ENCODE results near the gene COL21A1. TPM values are rescaled to one million over a fixed set of nuclear protein-coding genes. Genes with fewer than 3 reads are reported as not detected.

COL21A1 gene
- total RNA-seq, 2 experiments from 2014 or later, result not detected

DNA sequence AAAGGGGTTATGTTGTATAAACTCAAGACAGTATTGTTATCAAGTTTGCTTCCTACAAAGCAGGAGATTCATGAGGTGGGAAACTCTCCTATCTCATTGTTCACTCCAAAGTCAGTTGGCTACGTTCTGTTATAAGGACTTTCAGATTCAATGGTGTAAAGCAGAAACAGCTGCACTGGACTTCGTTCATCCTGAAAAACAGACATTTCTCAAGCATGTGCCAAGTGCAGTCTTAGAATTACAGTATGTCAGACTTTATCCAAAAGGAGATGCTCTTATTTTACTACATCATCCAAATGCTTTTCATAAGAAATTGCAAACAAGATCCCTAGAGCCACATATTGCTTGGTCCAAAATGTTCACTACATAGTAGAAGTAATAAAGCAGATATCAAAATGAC lies 14.9 kb downstream of the COL21A1 start:
- no peak overlapping the region for H2AFZ ChIP-seq (ENCODE audit: low read length)
- BruUV-seq (replicated peaks), result no TSS peak
- H3K36me3 ChIP-seq (ENCODE audit: insufficient read depth, low read length), result no peaks in the 10 kb centered on the region
- intact Hi-C loops (cut with micrococcal nuclease; ENCODE audit: unreplicated experiment), result no loop called here
- ChIA-PET CTCF (ENCODE audit: unreplicated experiment) (no interaction called here), POLR2A (interaction anchor here (1.4 kb wide), 1 partner anchor 13 kb away, joined by 3 read pairs; no protein-coding TSS in a partner anchor)
- no peaks in the 10 kb centered on the region for H3K79me2 ChIP-seq (ENCODE audit: insufficient read depth, low read depth, low read length)
- no peak for DNase-seq (ENCODE audit: low spot score)
- TF ChIP-seq, protein P1, sequence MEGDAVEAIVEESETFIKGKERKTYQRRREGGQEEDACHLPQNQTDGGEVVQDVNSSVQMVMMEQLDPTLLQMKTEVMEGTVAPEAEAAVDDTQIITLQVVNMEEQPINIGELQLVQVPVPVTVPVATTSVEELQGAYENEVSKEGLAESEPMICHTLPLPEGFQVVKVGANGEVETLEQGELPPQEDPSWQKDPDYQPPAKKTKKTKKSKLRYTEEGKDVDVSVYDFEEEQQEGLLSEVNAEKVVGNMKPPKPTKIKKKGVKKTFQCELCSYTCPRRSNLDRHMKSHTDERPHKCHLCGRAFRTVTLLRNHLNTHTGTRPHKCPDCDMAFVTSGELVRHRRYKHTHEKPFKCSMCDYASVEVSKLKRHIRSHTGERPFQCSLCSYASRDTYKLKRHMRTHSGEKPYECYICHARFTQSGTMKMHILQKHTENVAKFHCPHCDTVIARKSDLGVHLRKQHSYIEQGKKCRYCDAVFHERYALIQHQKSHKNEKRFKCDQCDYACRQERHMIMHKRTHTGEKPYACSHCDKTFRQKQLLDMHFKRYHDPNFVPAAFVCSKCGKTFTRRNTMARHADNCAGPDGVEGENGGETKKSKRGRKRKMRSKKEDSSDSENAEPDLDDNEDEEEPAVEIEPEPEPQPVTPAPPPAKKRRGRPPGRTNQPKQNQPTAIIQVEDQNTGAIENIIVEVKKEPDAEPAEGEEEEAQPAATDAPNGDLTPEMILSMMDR (conservative IDR thresholded peaks at IDR 0.05; ENCODE audit: low read length), result no peak
- TF ChIP-seq EZH2phosphoT487 (IDR thresholded peaks at IDR 0.05; ENCODE audit: borderline replicate concordance, low read depth, low read length), result no peak
- H3K4me1 ChIP-seq (ENCODE audit: insufficient read depth, low read length, poor library complexity, severe bottlenecking), result no peaks in the 10 kb centered on the region
- no peaks in the 10 kb centered on the region for H4K20me1 ChIP-seq (ENCODE audit: insufficient read depth, low read length)
- no peaks in the 10 kb centered on the region for H3K9me2 ChIP-seq (ENCODE audit: insufficient read depth, low read length)
- no peak overlapping the region for H3K4me3 ChIP-seq (ENCODE audit: low read depth, low read length, poor library complexity, severe bottlenecking)
- no peaks in the 10 kb centered on the region for H3K9me3 ChIP-seq (ENCODE audit: low read length)
- no peak overlapping the region for H3K4me2 ChIP-seq (ENCODE audit: low read length)
- H3K27ac ChIP-seq (ENCODE audit: low read depth, low read length, poor library complexity, severe bottlenecking), result no peak overlapping the region

DNA sequence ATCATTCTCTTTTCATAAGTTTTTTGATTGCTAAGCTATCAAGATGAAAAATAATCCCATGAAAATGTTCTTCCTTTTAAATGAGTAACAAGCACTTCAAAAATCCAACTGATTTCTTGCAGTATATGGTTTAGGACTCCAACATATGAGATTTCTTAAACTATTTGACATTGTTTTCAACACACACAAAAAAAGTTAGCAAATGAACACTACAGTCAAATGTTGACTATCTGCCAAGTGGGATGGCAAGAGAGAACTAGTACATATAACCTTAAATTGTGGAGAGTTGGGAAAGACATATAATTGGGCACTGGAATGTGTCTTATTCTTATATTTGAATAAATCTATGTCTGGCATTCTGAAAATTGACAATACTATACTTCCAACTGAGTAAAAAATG lies 15.6 kb downstream of the COL21A1 start:
- no peaks in the 10 kb centered on the region for H3K79me2 ChIP-seq (ENCODE audit: insufficient read depth, low read depth, low read length)
- BruUV-seq (replicated peaks), result no TSS peak
- H3K9me3 ChIP-seq (ENCODE audit: low read length), result no peaks in the 10 kb centered on the region
- H3K36me3 ChIP-seq (ENCODE audit: insufficient read depth, low read length), result no peaks in the 10 kb centered on the region
- H3K4me1 ChIP-seq (ENCODE audit: insufficient read depth, low read length, poor library complexity, severe bottlenecking), result no peaks in the 10 kb centered on the region
- intact Hi-C loops (cut with micrococcal nuclease; ENCODE audit: unreplicated experiment), result no loop called here
- no peak for DNase-seq (ENCODE audit: low spot score)
- TF ChIP-seq, protein P1 (conservative IDR thresholded peaks at IDR 0.05; ENCODE audit: low read length), result no peak
- TF ChIP-seq EZH2phosphoT487 (IDR thresholded peaks at IDR 0.05; ENCODE audit: borderline replicate concordance, low read depth, low read length), result no peak
- H4K20me1 ChIP-seq (ENCODE audit: insufficient read depth, low read length), result no peaks in the 10 kb centered on the region
- CTCF ChIA-PET (ENCODE audit: unreplicated experiment), result no interaction called here
- H2AFZ ChIP-seq (ENCODE audit: low read length), result no peak overlapping the region
- H3K9me2 ChIP-seq (ENCODE audit: insufficient read depth, low read length), result no peaks in the 10 kb centered on the region
- POLR2A ChIA-PET, result interaction anchor here (0.7 to 1.1 kb wide), 3 partner anchors 19 to 21 kb away, joined by 3 read pairs; no protein-coding TSS in a partner anchor
- no peak overlapping the region for H3K27ac ChIP-seq (ENCODE audit: low read depth, low read length, poor library complexity, severe bottlenecking)
- H3K4me3 ChIP-seq (ENCODE audit: low read depth, low read length, poor library complexity, severe bottlenecking), result no peak overlapping the region
- H3K4me2 ChIP-seq (ENCODE audit: low read length), result no peak overlapping the region

DNA sequence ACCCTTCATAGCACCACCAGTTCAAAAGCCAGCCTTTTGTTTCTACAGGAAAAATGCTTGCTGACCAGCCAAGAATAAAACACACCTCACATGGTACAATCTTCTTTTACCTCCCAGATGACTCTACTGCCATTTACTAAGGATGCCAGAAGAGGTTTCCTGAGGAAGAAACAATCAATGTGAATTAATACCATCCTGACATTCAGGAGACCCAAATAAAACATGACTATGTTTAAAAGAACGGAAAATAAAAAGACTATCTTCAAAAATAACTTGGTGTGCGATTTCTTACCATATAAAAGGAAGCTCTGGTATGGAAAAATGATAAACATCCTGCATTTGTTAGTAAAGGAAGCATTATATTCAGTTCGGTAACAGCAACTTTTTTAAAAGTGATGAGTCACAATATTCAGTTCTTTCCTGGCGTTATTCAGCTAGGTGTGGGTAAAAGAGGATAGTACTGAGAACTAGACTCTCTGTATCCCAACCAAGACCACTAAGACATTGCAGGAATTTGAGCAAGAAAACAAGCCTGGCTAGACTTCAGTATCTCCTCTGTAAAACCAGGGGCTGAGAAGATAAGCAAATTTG lies 16.3 kb downstream of the COL21A1 start:
- Histone ChIP-seq H3K9me2 (ENCODE audit: insufficient read depth, low read length) (no peaks in the 10 kb centered on the region), H3K4me1 (ENCODE audit: insufficient read depth, low read length, poor library complexity, severe bottlenecking) (no peaks in the 10 kb centered on the region), H3K27ac (ENCODE audit: low read depth, low read length, poor library complexity, severe bottlenecking) (no peak overlapping the region), H3K9me3 (ENCODE audit: low read length) (no peaks in the 10 kb centered on the region), H3K79me2 (ENCODE audit: insufficient read depth, low read depth, low read length) (no peaks in the 10 kb centered on the region), H3K4me3 (ENCODE audit: low read depth, low read length, poor library complexity, severe bottlenecking) (no peak overlapping the region), H4K20me1 (ENCODE audit: insufficient read depth, low read length) (no peaks in the 10 kb centered on the region), H3K4me2 (ENCODE audit: low read length) (no peak overlapping the region), H3K36me3 (ENCODE audit: insufficient read depth, low read length) (no peaks in the 10 kb centered on the region), H2AFZ (ENCODE audit: low read length) (no peak overlapping the region)
- TF ChIP-seq EZH2phosphoT487 (IDR thresholded peaks at IDR 0.05; ENCODE audit: borderline replicate concordance, low read depth, low read length), result no peak
- TF ChIP-seq, protein P1 (conservative IDR thresholded peaks at IDR 0.05; ENCODE audit: low read length), result no peak
- CTCF ChIA-PET (ENCODE audit: unreplicated experiment), result no interaction called here
- POLR2A ChIA-PET, result interaction anchor here (1.1 kb wide), 1 partner anchor 22 kb away, joined by 3 read pairs; no protein-coding TSS in a partner anchor
- intact Hi-C loops (cut with micrococcal nuclease; ENCODE audit: unreplicated experiment), result no loop called here
- DNase-seq (ENCODE audit: low spot score), result no peak
- BruUV-seq (replicated peaks), result no TSS peak
